GM23248 (cell line): ENCODE measurements around the gene KIF26A. TPM values are rescaled to one million over a fixed set of nuclear protein-coding genes. Genes with fewer than 3 reads are reported as not detected.

Experiments used
- DNase-seq: peaks from one replicate; pipeline ENCODE4 v3.0.0-alpha.2; 2015
- H2AFZ ChIP-seq: fragments of 200-600 bp; sonication (generic); 2 replicates; pipeline ENCODE4 v1.6.1; 2016; ENCODE audit warnings: antibody characterized with exemption
- H3F3A ChIP-seq: fragments of 200-600 bp; sonication (generic); 2 replicates; pipeline ENCODE4 v1.6.1; 2016; ENCODE audit warnings: mild to moderate bottlenecking, antibody characterized with exemption, mixed run types; ENCODE audit not compliant: insufficient read depth
- H3K27ac ChIP-seq: fragments of 200-600 bp; sonication (generic); 2 replicates; pipeline ENCODE4 v1.5.1; 2016; ENCODE audit warnings: mild to moderate bottlenecking
- H3K27me3 ChIP-seq: fragments of 200-600 bp; sonication (generic); replicated peaks from 2 replicates; pipeline ENCODE4 v1.6.1; 2016; ENCODE audit warnings: mild to moderate bottlenecking; ENCODE audit not compliant: insufficient read depth
- H3K36me3 ChIP-seq: fragments of 200-600 bp; sonication (generic); 2 replicates; pipeline ENCODE4 v1.6.1; 2016; ENCODE audit warnings: low read depth, mild to moderate bottlenecking
- H3K4me1 ChIP-seq: fragments of 200-600 bp; sonication (generic); 2 replicates; pipeline ENCODE4 v1.6.1; 2016; ENCODE audit warnings: mild to moderate bottlenecking; ENCODE audit not compliant: insufficient read depth
- H3K4me2 ChIP-seq: fragments of 200-600 bp; sonication (generic); one replicate; pipeline ENCODE4 v1.6.1; 2016; ENCODE audit warnings: mild to moderate bottlenecking; ENCODE audit not compliant: unreplicated experiment
- H3K4me3 ChIP-seq: fragments of 200-600 bp; sonication (generic); 2 replicates; pipeline ENCODE4 v1.5.1; 2016; ENCODE audit warnings: mild to moderate bottlenecking
- H3K79me2 ChIP-seq: fragments of 200-600 bp; sonication (generic); 2 replicates; pipeline ENCODE4 v1.6.1; 2016; ENCODE audit warnings: mild to moderate bottlenecking; ENCODE audit not compliant: insufficient read depth
- H3K9ac ChIP-seq: fragments of 200-600 bp; sonication (generic); 2 replicates; pipeline ENCODE4 v1.6.1; 2016; ENCODE audit warnings: mild to moderate bottlenecking
- H3K9me2 ChIP-seq: fragments of 200-600 bp; sonication (generic); 2 replicates; pipeline ENCODE4 v1.6.1; 2016; ENCODE audit warnings: mixed run types, mild to moderate bottlenecking, moderate library complexity; ENCODE audit not compliant: insufficient read depth
- H3K9me3 ChIP-seq: fragments of 200-600 bp; sonication (generic); one replicate; pipeline ENCODE4 v1.6.1; 2017; ENCODE audit warnings: low read depth
- H4K20me1 ChIP-seq: fragments of 200-600 bp; sonication (generic); 2 replicates; pipeline ENCODE4 v1.6.0; 2016; ENCODE audit not compliant: insufficient read depth
- EZH2 ChIP-seq: fragments of 200-600 bp; sonication (generic); IDR thresholded peaks from 2 replicates; pipeline ENCODE4 v1.6.1; 2018; ENCODE audit warnings: antibody characterized with exemption, mild to moderate bottlenecking; ENCODE audit not compliant: insufficient read depth, poor library complexity, severe bottlenecking
- EZH2phosphoT487 ChIP-seq: fragments of 200-600 bp; sonication (generic); IDR thresholded peaks from 2 replicates; pipeline ENCODE4 v1.6.1; 2018; ENCODE audit warnings: antibody characterized with exemption, moderate library complexity, mild to moderate bottlenecking, low read depth; ENCODE audit not compliant: insufficient read depth
- WGBS, 2 experiments: methylation state at CpG; one replicate each; pipeline ENCODE4 v1.1.6; 2015 to 2017; ENCODE audit warnings: low lambda C conversion rate in 2 of 2, low coverage in 1 of 2; ENCODE audit errors: missing lambda C conversion rate in 2 of 2; 5-methylcytosine and 5-hydroxymethylcytosine counted together
- in situ Hi-C: fragments of 300-500 bp; cut with MboI; formaldehyde crosslinking; loops from 2 replicates; pipeline ENCODE4 v1.15.0; 2020
- polyA plus RNA-seq: library from polyadenylated mRNA; unstranded; fragments of >200 nt; fragmentation: Nextera tagmentation; extraction: Ambion mirVana; gene quantifications from 2 replicates; pipeline ENCODE4 v1.2.1, GENCODE V29; 2016
- total RNA-seq: library from RNA; depleted of rRNA; stranded (reverse); fragments of >200 nt; shearing (Covaris generic); gene quantifications from 2 replicates; pipeline ENCODE4 v1.2.3, GENCODE V29; 2014

Gene KIF26A
- total and polyA plus RNA-seq, 2 experiments from 2014 or later, result not detected

DNA sequence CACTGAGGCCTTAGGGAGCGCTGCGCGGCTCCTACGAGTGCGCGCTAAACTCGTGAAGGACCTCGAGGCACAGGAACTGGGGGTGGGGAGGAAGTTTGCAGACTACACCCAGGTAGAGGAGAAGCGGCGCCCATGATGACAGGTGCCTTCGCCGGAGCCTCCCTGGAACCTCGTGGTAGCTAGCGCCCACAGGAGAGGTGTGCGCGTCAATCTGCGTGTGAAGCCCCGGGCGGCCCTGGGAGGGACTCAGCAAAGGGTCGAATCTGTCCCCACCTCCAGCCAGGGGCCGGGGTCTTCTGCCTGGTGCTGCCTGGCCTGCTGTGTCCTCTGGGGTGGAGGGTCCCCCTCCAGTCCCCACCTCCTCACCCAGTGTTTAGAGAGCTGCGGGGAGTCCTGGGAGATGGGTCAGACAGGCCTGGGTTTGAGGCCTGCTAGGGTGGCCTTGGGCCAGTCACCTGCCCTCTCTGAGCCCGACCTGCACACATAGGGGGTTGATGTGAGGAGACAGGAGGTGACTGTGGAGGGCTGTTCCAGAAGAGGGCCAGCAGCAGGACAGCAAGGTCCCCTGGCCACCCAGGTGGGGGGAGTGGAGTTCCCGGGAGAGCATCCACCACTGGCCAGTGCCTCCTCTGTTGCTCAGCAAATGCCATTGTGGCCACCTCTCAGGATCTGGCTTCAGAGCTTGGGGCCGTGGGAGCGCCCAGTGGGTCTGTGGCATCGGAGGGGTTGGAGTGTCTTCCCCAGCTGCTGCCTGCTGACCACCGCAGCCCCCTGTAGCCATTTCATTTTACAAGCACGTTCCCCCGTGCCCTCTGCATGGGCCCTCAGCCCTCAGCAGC lies 20.2 kb upstream of the KIF26A start:
- no peaks in the 10 kb centered on the region for H4K20me1 ChIP-seq
- H3K27ac ChIP-seq, result no peak overlapping the region
- no peak overlapping the region for H3K9ac ChIP-seq
- WGBS, 2 experiments, result 40 to 49% methylated on average over 29 of the region's 30 CpGs
- no peak overlapping the region for H2AFZ ChIP-seq
- DNase-seq, result no peak
- in situ Hi-C loops, result no loop called here
- no peak overlapping the region for H3K4me2 ChIP-seq
- H3K9me2 ChIP-seq, result no peaks in the 10 kb centered on the region
- H3K36me3 ChIP-seq, result no peaks in the 10 kb centered on the region
- no peaks in the 10 kb centered on the region for H3F3A ChIP-seq
- TF ChIP-seq EZH2 (no peak), EZH2phosphoT487 (no peak)
- H3K4me3 ChIP-seq, result no peak overlapping the region
- H3K9me3 ChIP-seq, result no peaks in the 10 kb centered on the region
- no peaks in the 10 kb centered on the region for H3K4me1 ChIP-seq
- H3K27me3 ChIP-seq, result peaks cover 3% of the 10 kb centered on the region; the same call in 1 of the 2 replicates
- H3K79me2 ChIP-seq, result no peaks in the 10 kb centered on the region

DNA sequence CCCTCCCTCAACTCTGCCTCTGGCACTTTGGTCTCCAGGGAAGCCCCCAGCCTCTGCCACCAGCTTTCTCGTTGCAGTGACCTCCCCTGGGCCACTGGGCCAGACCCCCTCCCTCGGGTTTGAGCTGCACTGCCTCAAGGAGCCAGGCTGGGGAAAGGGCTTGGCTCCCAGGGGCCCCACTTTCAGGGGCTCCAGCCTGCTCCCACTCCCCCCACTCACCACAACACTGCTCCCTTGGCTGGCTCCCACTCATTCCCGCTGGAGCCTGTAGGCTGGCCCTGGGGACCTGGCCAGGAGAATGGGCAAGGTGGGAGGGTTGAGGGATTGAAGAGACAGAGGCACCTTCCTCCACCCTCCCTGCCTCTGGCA lies 19.3 kb upstream of the KIF26A start:
- peaks cover 4% of the 10 kb centered on the region for H3K9me3 ChIP-seq
- H2AFZ ChIP-seq, result no peak overlapping the region
- H3K9ac ChIP-seq, result no peak overlapping the region
- H3F3A ChIP-seq, result no peaks in the 10 kb centered on the region
- H4K20me1 ChIP-seq, result no peaks in the 10 kb centered on the region
- in situ Hi-C loops, result no loop called here
- no peak overlapping the region for H3K4me3 ChIP-seq
- H3K9me2 ChIP-seq, result no peaks in the 10 kb centered on the region
- no peak for DNase-seq
- no peak overlapping the region for H3K27ac ChIP-seq
- H3K4me2 ChIP-seq, result no peak overlapping the region
- WGBS, 2 experiments, result 27 to 31% methylated on average over 3 of the region's 3 CpGs
- no peaks in the 10 kb centered on the region for H3K79me2 ChIP-seq
- peaks cover 3% of the 10 kb centered on the region; the same call in 1 of the 2 replicates for H3K27me3 ChIP-seq
- TF ChIP-seq EZH2 (no peak), EZH2phosphoT487 (no peak)
- no peaks in the 10 kb centered on the region; the same call in 1 of the 2 replicates for H3K36me3 ChIP-seq
- no peaks in the 10 kb centered on the region for H3K4me1 ChIP-seq

- Histone ChIP-seq H3K4me2 (no peak overlapping the region), H4K20me1 (no peaks in the 10 kb centered on the region), H3K27ac (no peak overlapping the region), H3K9ac (no peak overlapping the region), H3K79me2 (no peaks in the 10 kb centered on the region), H2AFZ (no peak overlapping the region), H3K4me3 (no peak overlapping the region), H3K4me1 (no peaks in the 10 kb centered on the region), H3K27me3 (peaks cover 3% of the 10 kb centered on the region; the same call in 1 of the 2 replicates), H3K9me2 (no peaks in the 10 kb centered on the region), H3K9me3 (peaks cover 4% of the 10 kb centered on the region), H3K36me3 (no peaks in the 10 kb centered on the region; the same call in 1 of the 2 replicates), H3F3A (no peaks in the 10 kb centered on the region)
- 35 to 38% methylated on average over 18 of the region's 18 CpGs for WGBS, 2 experiments
- DNase-seq, result no peak
- in situ Hi-C loops, result no loop called here
- TF ChIP-seq EZH2 (no peak), EZH2phosphoT487 (no peak)
Observed at GRCh38 chr14:104119488-104120251, 18.7 kb upstream of the KIF26A start.

- Histone ChIP-seq H3K9me2 (no peaks in the 10 kb centered on the region), H3K27me3 (peaks cover 3% of the 10 kb centered on the region; the same call in 1 of the 2 replicates), H2AFZ (no peak overlapping the region), H3K4me2 (no peak overlapping the region), H3K36me3 (no peaks in the 10 kb centered on the region; the same call in 1 of the 2 replicates), H3K9me3 (peaks cover 4% of the 10 kb centered on the region), H3K79me2 (no peaks in the 10 kb centered on the region), H3K4me3 (no peak overlapping the region), H3F3A (no peaks in the 10 kb centered on the region), H4K20me1 (no peaks in the 10 kb centered on the region), H3K9ac (no peak overlapping the region), H3K27ac (no peak overlapping the region), H3K4me1 (no peaks in the 10 kb centered on the region)
- no peak for TF ChIP-seq EZH2phosphoT487
- TF ChIP-seq EZH2, result no peak
- in situ Hi-C loops, result no loop called here
- DNase-seq, result no peak
- 43 to 44% methylated on average over 5 of the region's 5 CpGs for WGBS, 2 experiments
Observed at GRCh38 chr14:104120281-104120741, 18.1 kb upstream of the KIF26A start.
